Stimulated activated CD8-positive, alpha-beta memory T cell treated with anti-CD3 and anti-CD28 coated beads, Interleukin-4, amount 100 ng/mL, for 24 hours (primary cell): Measurements from ENCODE around the gene ABCB10.
"Not testable (repeated sequence)": the region's sequence is repeated elsewhere in the genome, so short reads cannot be mapped to it uniquely, and the experiment has no call there.

Source experiments
- DNase-seq: peaks from one replicate; pipeline ENCODE4 v3.0.0-alpha.2; 2020; ENCODE audit warnings: low read depth

The ABCB10 gene

DNA sequence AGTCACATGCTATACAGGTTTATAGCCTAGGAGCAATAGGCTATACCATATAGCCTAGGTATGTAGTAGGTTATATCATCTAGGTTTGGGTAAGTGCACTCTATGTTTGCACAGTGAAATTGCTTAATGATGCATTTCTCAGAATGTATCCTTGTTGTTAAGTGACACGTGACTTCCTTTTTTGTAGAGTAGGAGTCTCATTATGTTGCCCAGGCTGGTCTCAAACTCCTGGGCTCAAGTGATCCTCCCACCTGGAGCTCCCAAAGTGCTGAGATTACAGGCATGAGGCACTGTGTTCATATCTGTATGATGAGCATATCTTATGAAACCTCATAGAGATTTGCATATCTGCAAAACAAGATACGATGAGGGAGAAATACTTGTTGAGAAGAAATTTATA lies 13.8 kb upstream of the ABCB10 start:
- DNase-seq = no peak

- DNase-seq = no peak
Measured at GRCh38 chr1:229570891-229571516, 12.5 kb upstream of the ABCB10 start.

GRCh38 chr1:229570305-229570704 lies 11.8 kb upstream of the ABCB10 start:
- no peak for DNase-seq

DNA sequence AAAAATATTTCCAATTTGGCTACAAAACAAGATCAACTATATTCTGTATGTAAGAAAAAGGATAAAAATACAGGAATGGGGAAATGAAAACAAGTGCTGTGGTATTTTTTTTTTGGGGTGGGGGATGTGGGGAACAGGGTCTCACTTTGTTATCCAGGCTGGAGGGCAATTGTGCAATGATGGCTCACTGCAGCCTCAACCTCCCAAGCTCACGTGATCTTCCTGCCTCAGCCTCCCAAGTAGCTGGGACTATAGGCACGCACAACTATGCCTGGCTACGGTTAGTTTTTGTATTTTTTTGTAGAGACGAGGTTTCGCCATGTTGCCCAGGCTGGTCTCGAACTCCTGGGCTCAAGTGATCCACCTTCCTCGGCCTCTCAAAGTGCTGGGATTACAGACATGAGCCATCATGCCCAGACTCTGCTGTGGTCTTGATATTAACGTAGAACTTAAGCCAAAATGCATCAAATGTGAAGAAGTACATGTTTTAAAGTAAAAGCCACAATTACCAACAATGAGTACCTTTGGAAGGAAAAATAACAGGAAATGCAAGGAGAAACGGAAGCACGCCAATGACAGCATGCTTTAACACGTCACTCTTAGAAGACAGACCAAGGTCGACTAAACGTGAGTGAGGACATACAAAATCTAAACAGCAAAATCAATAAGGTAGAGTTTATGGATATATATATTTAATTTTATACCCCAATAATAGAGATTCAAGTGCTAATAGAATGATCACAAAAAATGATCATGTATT lies 8.8 kb upstream of the ABCB10 start:
- DNase-seq = no peak

- DNase-seq = no peak
Measured at GRCh38 chr1:229563701-229564100, 5.2 kb upstream of the ABCB10 start.

DNA sequence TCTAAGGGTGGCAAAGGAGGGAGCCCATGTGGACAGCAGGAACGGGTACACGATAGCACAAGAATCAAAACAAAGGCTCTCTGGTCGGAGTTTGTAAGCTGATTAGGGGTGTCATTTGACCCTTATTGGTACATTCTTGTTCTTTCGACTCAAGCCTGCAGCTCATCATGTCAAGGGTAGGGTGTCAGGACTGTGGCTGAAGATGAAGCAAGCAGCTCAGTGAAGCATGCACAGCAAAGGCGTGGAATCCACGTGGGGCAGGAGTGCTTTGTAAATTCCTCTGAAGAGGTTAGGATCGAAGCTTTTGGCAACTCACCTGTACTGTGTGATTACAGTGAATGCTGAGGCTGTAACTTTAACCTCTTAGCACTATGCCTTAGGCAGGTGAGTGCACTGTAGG lies 4.7 kb upstream of the ABCB10 start:
- no peak for DNase-seq

DNA sequence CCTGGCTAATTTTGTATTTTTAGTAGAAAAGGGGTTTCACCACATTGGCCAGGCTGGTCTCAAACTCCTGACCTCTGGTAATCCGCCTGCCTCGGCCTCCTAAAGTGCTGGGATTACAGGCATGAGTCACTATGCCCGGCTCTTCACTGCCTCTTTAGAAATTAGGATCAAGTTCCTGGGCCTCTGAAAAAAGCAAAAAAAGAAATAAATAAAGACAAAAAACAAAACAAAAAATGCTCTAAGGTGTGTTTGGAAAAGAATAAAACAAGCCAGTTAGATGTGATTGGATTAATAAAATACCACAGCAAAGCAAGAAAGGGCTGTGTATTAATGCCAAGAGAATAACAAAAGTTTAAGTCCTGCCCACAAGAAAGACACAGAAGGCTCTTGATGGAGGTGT lies 4.2 kb upstream of the ABCB10 start:
- DNase-seq = no peak

- no peak for DNase-seq
Measured at GRCh38 chr1:229561141-229561540, 2.6 kb upstream of the ABCB10 start.

GRCh38 chr1:229560124-229560523 lies 1.6 kb upstream of the ABCB10 start:
- DNase-seq = not testable (repeated sequence)

DNA sequence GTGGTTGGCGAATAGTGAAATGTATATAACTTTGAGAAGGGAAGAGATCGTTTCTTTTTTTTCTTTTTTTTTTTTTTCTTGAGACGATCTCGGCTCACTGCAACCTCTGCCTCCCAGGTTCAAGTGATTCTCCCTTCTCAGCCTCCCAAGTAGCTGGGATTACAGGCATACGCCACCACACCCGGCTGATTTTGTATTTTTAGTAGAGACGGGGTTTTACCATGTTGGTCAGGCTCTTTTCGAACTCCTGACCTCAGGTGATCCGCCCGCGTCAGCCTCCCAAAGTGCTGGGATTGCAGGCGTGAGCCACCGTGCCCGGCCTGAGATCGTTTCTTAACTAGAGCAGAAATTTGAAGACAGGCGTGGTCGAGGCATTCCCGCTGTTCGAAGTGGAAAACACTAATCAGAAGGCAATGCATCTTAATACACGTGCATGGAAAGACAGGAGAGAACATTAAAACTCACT lies 862 bp upstream of the ABCB10 start:
- not testable (repeated sequence) for DNase-seq

DNA sequence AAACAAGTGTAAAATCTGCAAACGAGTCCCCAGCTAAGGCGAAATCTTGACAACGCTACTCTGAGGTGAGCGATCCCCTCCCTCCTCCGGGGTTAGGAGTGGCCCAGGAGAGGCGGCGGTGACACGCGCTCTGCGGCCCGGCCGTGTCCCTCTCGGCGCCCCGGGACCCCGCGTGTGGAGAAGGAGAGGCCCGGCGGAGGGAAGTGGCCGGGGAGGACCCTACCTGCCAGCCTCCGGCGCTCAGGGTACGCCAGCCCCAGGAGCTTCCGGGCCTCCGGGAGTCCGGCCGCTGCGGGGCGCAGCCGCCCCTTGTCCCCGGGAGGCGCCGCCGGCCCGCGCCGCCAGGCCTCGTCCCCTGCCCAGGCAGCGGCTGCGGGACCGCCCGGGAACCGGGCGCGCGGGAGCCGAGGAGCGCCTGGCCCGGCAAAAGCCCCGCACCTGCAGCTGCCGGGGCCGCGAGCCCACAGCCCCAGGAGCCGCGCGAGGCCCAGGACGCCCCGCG lies 543 bp downstream of the ABCB10 start:
- peak; percentile 26 for DNase-seq

- DNase-seq = no peak
Measured at GRCh38 chr1:229557200-229557850, 1.2 kb downstream of the ABCB10 start.

- DNase-seq = no peak
Measured at GRCh38 chr1:229554886-229555621, 3.5 kb downstream of the ABCB10 start.

DNA sequence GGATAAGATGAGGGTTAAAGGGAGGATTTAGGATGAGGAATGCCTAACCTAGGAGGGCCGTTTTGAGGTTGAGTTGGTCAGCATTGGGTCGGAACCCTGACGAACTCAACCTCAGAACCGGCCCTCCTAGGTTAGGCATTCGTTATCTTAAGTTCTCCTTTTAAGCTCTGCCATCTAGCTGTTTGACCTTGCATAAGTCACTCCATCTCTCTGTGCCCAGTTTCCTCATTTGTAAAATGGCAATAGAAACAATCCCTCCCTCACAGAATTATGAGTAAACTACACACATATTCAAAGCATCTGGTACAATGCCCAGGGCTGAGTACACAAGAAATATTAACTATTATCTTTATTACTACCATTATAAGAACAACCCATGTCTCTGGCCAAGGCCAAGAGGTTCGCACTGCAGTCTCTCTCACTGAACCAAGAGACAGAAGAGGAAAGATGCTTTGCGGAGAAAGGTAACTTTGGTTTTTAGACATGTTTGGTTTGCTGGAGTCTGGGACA lies 4.8 kb downstream of the ABCB10 start:
- no peak for DNase-seq

DNA sequence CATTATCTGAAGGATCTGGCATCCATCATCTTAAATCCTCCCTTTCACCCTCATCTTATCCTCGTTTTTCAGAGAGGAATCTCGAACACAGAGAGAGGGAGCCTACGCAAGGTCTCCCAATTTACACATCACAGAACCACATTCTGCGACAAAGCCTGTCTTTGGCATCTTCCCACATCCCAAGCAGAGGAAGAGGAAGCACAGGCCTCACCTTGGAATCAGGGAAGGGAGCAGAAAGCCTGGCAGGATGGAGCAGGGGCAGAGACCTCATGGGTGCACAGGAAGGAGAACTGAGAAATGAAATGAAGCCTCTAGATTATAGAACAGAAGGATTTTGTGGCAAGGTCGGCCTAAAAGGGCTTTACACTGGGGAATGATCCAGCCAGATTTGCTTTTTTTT lies 5.8 kb downstream of the ABCB10 start:
- no peak for DNase-seq

DNA sequence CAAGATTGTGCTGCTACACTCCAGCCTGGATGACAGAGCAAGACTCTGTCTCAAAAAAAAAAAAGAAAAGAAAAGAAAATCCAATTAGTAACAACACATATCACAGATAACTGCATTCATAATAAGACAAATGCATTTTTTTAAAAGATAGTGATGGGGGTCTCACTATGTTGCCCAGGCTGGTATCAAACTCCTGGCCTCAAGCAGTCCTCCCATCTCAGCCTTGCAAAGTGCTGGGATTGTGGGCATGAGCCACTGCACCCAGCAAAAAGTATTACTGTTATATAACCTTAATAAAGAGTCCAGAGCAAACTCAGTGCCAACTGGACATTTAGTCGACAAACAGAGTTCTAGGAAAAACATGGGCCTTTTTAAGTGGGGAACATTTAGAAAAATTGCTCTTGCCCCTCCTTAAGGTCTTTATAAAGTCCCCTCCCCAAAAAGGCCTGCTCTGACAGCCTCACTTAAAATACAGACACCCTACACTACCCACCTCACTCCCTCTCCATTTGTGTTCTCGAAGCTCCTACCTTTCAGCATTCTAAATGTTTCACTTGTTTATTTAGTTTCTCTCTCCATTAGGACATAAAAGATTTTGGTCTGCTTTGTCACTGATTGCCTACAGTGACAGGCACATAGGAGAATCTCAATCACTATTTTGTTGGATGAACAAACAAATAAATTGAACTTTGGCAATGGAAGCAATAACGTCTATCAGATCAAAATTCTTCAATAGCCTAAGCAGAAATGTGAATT lies 7.5 kb downstream of the ABCB10 start:
- no peak for DNase-seq

GRCh38 chr1:229547542-229547941 lies 11.0 kb downstream of the ABCB10 start:
- DNase-seq = no peak

DNA sequence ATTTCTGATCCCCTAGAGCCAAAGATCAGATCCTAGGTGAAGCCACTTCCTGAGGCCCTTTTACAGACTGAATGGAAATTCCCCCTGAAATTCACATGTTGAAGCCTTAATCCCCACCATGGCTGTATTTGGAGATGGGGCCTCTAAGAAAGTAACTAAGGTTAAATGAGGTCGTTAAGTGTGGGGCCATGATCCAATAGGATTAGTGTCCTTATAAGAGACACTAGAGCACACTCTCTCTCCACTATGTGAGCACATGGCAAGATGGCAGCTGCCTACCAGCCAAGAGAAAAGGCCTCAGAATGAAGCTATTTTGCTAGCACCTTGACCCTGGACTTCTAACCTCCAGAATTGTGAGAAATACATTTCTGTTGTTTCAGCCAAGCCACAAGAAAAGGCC lies 13.9 kb downstream of the ABCB10 start:
- DNase-seq = no peak

DNA sequence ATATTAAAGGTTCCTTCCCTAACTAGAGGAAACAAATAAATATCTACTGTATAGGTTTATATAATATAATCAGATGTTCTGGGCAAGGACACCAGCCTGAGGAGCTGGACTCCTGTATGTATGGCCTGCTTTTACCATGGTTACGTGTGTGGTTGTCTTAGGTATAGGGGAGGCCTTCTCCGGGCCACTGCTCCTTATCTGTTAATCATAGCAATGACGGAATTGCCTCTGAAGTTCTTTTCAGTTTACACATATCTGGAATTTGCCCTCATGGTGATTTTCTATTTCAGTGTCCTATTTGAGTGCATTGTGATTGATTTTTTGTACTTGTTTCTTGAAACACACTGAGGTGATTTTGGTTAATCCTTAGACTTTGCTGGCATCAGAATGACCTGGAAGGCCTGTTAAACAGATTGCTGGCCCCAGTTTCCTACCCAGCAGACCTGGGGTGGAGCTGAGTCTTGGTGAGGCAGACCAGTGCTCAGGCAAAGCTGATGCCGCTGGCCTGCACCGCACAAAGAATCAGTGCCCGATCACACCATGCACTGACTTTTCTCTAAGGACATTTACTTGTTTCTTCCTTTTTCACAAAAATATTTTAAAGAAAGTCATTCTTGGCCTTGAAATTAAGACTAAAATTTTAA lies 18.5 kb downstream of the ABCB10 start:
- no peak for DNase-seq

DNA sequence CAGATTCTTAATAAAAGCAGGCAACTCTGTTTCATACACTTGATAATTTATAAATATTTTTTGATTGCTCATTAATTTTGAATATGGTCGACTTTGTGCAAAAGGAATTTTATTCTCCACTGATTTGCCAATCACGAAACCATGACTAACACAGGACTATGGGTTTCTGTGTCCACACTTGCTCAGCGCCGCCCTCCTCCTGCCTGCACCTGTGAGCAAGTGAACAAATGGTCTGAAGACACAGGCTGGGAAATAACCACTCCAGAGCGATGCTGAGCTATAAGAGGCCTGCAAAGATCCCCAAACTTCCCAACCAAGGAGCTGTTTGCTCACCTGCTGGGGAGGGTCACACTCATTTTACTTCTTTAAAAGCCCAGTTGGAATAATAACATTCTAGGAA lies 19.6 kb downstream of the ABCB10 start:
- DNase-seq = no peak

- no peak for DNase-seq
Measured at GRCh38 chr1:229537894-229538293, 20.6 kb downstream of the ABCB10 start.
